Transverse colon (tissue), 4 donors: ENCODE data around the gene KCTD5.

Source experiments
- EP300 ChIP-seq: sonication (generic); formaldehyde crosslinking; IDR thresholded peaks from one replicate; pipeline ENCODE4 v1.6.1; 2017; ENCODE audit warnings: antibody characterized with exemption, low read depth
- POLR2A ChIP-seq: fragments of 450-650 bp; IDR thresholded peaks from one replicate; pipeline ENCODE4 v1.6.1; 2016; ENCODE audit warnings: antibody characterized with exemption, mild to moderate bottlenecking, moderate library complexity
- POLR2AphosphoS5 ChIP-seq, 3 donors: sonication (generic); formaldehyde crosslinking; IDR thresholded peaks; one replicate each; pipeline ENCODE4 v1.6.1; 2016; ENCODE audit warnings: antibody characterized with exemption in 3 of 3
- TF ChIP-seq, protein P1 (sequence below), 5 experiments: fragments of 200-600 bp in 3 of 5; fragments of 450-650 bp in 2 of 5; sonication (generic) in 3 of 5; IDR thresholded peaks; 1 replicate in 2 of 5; 2 replicates in 3 of 5; pipeline ENCODE4 v1.5.1; 2016 to 2017; ENCODE audit warnings: antibody characterized with exemption in 5 of 5, inconsistent platforms in 3 of 5, mild to moderate bottlenecking in 2 of 5, moderate library complexity in 1 of 5

DNA sequence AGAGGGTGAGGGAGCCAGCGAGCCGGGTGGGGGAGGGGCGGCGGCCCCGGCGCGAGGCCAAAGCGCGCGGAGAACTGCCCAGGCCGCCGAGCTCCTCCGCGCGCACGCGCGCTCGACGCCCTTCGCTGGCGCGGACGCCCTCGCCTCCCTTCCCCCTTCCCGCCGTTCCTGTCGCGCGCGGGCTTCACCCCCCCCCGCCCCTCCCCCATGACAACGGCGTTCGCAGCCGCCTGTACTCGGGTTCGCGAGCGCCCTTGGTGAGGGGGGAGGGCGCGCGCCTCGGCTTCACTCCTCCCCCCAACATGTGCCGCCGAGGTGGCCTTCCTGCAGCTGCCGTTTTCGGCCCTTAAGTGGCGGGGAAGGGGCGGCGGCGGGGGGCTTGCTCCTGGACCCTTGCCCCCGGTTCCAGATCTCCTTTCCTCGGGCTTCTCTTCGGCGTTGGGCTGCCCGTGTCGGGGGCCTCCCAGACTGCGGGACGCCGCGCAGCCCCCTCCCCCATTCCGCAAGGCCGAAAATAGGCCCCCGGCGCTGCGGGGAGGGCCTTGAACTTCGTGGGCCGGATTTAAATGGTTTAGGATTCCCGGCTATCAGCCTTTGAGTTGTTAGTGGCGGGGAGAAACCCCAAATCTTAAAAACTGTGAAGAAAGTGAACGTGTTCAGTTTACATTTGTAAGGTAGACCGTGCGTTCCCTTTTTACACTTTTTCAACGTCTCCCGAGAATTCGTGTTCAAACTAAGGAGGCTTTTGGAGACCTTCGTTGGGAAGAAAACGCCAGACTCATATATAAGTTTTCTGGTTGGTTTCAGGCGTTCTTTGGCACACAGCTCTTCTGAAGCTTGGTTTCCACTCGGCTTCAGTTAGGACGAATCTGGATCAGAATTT lies 70.8 kb downstream of the KCTD5 start:
- TF ChIP-seq, protein P1, sequence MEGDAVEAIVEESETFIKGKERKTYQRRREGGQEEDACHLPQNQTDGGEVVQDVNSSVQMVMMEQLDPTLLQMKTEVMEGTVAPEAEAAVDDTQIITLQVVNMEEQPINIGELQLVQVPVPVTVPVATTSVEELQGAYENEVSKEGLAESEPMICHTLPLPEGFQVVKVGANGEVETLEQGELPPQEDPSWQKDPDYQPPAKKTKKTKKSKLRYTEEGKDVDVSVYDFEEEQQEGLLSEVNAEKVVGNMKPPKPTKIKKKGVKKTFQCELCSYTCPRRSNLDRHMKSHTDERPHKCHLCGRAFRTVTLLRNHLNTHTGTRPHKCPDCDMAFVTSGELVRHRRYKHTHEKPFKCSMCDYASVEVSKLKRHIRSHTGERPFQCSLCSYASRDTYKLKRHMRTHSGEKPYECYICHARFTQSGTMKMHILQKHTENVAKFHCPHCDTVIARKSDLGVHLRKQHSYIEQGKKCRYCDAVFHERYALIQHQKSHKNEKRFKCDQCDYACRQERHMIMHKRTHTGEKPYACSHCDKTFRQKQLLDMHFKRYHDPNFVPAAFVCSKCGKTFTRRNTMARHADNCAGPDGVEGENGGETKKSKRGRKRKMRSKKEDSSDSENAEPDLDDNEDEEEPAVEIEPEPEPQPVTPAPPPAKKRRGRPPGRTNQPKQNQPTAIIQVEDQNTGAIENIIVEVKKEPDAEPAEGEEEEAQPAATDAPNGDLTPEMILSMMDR (IDR thresholded peaks at IDR 0.05) = no peak
- TF ChIP-seq POLR2A (no peak), POLR2AphosphoS5 (IDR thresholded peaks at IDR 0.05) (no peak), EP300 (no peak)
